Uterus (tissue), 2 donors: ENCODE results near the gene DDX31.

Experiments
- CTCF ChIP-seq, 4 experiments: fragments of 200-600 bp in 2 of 4; fragments of 450-650 bp in 2 of 4; sonication (generic) in 2 of 4; IDR thresholded peaks; one replicate each; pipeline ENCODE4 v1.5.1; 2016 to 2019; ENCODE audit warnings: antibody characterized with exemption in 4 of 4, mild to moderate bottlenecking in 2 of 4, moderate library complexity in 1 of 4
- POLR2A ChIP-seq, 2 donors: fragments of 450-650 bp; IDR thresholded peaks; one replicate each; pipeline ENCODE4 v1.6.1; 2016; ENCODE audit warnings: antibody characterized with exemption in 2 of 2, mild to moderate bottlenecking in 1 of 2, moderate library complexity in 1 of 2

- no peak for TF ChIP-seq CTCF (IDR thresholded peaks at IDR 0.05)
- TF ChIP-seq POLR2A (IDR thresholded peaks at IDR 0.05) = no peak
Observed at GRCh38 chr9:132648685-132649084, 21.1 kb downstream of the DDX31 start.
